HepG2 (cell line): ENCODE data around the gene ANAPC2. TPM values are rescaled to one million over a fixed set of nuclear protein-coding genes. Genes with fewer than 3 reads are reported as not detected.

ENCODE experiments used
- CBX2 ChIP-seq, 2 experiments: fragments of 200-600 bp in 1 of 2; sonication (generic); formaldehyde crosslinking in 1 of 2; IDR thresholded peaks; 2 replicates each; pipeline versions ENCODE4 v1.7.0 to v1.8.1; 2018 to 2022; ENCODE audit warnings: low read depth in 2 of 2, low read length in 1 of 2, mild to moderate bottlenecking in 1 of 2, missing genetic modification reagents in 1 of 2
- MAFK ChIP-seq, 2 experiments: IDR thresholded peaks in 1 of 2; conservative IDR thresholded peaks in 1 of 2; 2 replicates each; pipeline ENCODE4 v1.6.1; 2011; ENCODE audit warnings: improper control_type of control experiment in 2 of 2, low read length in 2 of 2
- NFE2 ChIP-seq: sonication (generic); formaldehyde crosslinking; IDR thresholded peaks from 2 replicates; pipeline ENCODE4 v1.4.0; 2020; ENCODE audit warnings: missing genetic modification reagents
- RBM39 ChIP-seq: fragments of 200-400 bp; formaldehyde crosslinking; IDR thresholded peaks from one replicate; pipeline ENCODE4 v1.6.1; 2018; ENCODE audit warnings: antibody characterized with exemption, mild to moderate bottlenecking, low read depth, low read length; ENCODE audit not compliant: poor library complexity, severe bottlenecking
- TFDP1 ChIP-seq: IDR thresholded peaks from 2 replicates; pipeline ENCODE4 v1.6.1; 2016; ENCODE audit warnings: missing compliant biosample characterization, missing genetic modification reagents, borderline replicate concordance
- ZNF382 ChIP-seq: sonication (generic); formaldehyde crosslinking; IDR thresholded peaks from 2 replicates; pipeline ENCODE4 v1.5.0; 2020; ENCODE audit warnings: missing genetic modification reagents, mild to moderate bottlenecking, borderline replicate concordance
- ZNF441 ChIP-seq: sonication (generic); formaldehyde crosslinking; IDR thresholded peaks from 2 replicates; pipeline ENCODE4 v1.7.0; 2021; ENCODE audit warnings: missing genetic modification reagents, borderline replicate concordance
- ZNF609 ChIP-seq: sonication (generic); formaldehyde crosslinking; IDR thresholded peaks from 2 replicates; pipeline ENCODE4 v1.4.0; 2020; ENCODE audit warnings: mild to moderate bottlenecking, missing genetic modification reagents, borderline replicate concordance
- ZNF792 ChIP-seq: IDR thresholded peaks from 2 replicates; pipeline ENCODE4 v1.6.1; 2016
- polyA plus RNA-seq, 8 experiments: library from polyadenylated mRNA; depleted of rRNA in 3 of 8; stranded (reverse) in 7 of 8; unstranded in 1 of 8; fragments of >200 nt; fragmentation: Illumina TruSeq in 4 of 8; extraction: Trizol in 4 of 8; gene quantifications; 2 replicates each; pipeline versions ENCODE4 v1.2.1 to v1.2.3, GENCODE V29; 2011 to 2016; ENCODE audit warnings: low read depth in 4 of 8, missing spikeins in 1 of 8, mixed read lengths in 1 of 8; ENCODE audit not compliant: insufficient read depth in 1 of 8
- total RNA-seq, 5 experiments: library from RNA; depleted of rRNA; stranded (reverse); fragments of >200 nt; fragmentation: Illumina TruSeq; extraction: Trizol; gene quantifications; 2 replicates each; pipeline ENCODE4 v1.2.3, GENCODE V29; 2016; ENCODE audit warnings: low read depth in 1 of 5
- TF ChIP-seq, protein P1 (sequence below): IDR thresholded peaks from 2 replicates; pipeline ENCODE4 v1.6.1; 2016; ENCODE audit warnings: low read depth
- TF ChIP-seq, protein P2 (sequence below): sonication (generic); formaldehyde crosslinking; IDR thresholded peaks from 2 replicates; pipeline ENCODE4 v1.4.0; 2020; ENCODE audit warnings: low read depth, mild to moderate bottlenecking, missing genetic modification reagents

Gene ANAPC2
- total and polyA plus RNA-seq, 2 of the 13 experiments (the other 11 are each of a cell fraction or from before 2014, with no cell fraction given) = 12.3 to 15.4 TPM

DNA sequence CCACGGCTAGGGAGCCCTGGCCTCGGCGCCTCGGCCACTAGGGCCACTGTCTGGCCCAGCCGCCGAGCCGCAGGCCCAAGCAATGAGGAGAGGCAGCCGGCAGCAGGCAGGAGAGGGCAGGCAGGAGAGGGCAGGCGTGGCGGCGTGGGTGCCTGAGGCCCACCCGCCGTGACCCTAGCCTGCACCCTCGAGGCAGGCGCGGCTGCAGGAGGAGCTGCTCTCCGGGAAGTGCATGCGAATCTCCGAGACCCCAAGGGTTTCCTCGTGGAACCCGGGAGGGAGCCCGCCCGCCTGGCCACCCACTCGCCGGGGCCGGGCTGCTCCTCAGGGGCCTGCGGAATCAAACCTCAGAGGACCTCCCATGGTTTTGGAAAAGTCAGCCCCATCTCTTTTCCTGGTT lies 40.1 kb downstream of the ANAPC2 start (continued):
- TF ChIP-seq ZNF609 (CRISPR knock-in tag) = no peak
- no peak for TF ChIP-seq ZNF441 (CRISPR knock-in tag)
- TF ChIP-seq RBM39 = no peak
- TF ChIP-seq MAFK (conservative IDR thresholded peaks at IDR 0.05 in 1 of 2, IDR thresholded peaks at IDR 0.05 in 1 of 2; ENCODE audit: low read length in 2 of 2) = no peak
- no peak for TF ChIP-seq NFE2
- no peak for TF ChIP-seq CBX2 (IDR thresholded peaks at IDR 0.05; ENCODE audit: low read depth, low read length)
- TF ChIP-seq CBX2 (CRISPR knock-in tag; IDR thresholded peaks at IDR 0.05; ENCODE audit: low read depth) = no peak
- no peak for TF ChIP-seq ZNF382 (CRISPR knock-in tag)
- TF ChIP-seq, protein P1, sequence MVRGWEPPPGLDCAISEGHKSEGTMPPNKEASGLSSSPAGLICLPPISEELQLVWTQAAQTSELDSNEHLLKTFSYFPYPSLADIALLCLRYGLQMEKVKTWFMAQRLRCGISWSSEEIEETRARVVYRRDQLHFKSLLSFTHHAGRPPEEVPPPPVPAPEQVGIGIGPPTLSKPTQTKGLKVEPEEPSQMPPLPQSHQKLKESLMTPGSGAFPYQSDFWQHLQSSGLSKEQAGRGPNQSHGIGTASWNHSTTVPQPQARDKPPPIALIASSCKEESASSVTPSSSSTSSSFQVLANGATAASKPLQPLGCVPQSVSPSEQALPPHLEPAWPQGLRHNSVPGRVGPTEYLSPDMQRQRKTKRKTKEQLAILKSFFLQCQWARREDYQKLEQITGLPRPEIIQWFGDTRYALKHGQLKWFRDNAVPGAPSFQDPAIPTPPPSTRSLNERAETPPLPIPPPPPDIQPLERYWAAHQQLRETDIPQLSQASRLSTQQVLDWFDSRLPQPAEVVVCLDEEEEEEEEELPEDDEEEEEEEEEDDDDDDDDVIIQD (CRISPR knock-in tag) = no peak
- TF ChIP-seq, protein P2, sequence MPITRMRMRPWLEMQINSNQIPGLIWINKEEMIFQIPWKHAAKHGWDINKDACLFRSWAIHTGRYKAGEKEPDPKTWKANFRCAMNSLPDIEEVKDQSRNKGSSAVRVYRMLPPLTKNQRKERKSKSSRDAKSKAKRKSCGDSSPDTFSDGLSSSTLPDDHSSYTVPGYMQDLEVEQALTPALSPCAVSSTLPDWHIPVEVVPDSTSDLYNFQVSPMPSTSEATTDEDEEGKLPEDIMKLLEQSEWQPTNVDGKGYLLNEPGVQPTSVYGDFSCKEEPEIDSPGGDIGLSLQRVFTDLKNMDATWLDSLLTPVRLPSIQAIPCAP (CRISPR knock-in tag) = no peak
- no peak for TF ChIP-seq ZNF792 (CRISPR knock-in tag)
- no peak for TF ChIP-seq TFDP1 (CRISPR knock-in tag)
